Kidney (tissue), 14 donors: ENCODE data around the gene FARP1. TPM values are rescaled to one million over a fixed set of nuclear protein-coding genes. Genes with fewer than 3 reads are reported as not detected.

ENCODE experiments used
- DNase-seq, 5 donors: peaks; one replicate each; pipeline ENCODE4 v3.0.0-alpha.2; 2013 to 2020
- FAIRE-seq: peaks from 2 replicates; lab custom pipeline; 2012; peaks lifted over from hg19 to GRCh38; lab: Jason Lieb, UNC
- H3K27ac ChIP-seq, 2 donors: one replicate each; pipeline ENCODE4 v1.7.0; 2013; ENCODE audit warnings: low read depth in 2 of 2, low read length in 2 of 2, inconsistent platforms in 1 of 2
- H3K27me3 ChIP-seq: one replicate; pipeline ENCODE4 v1.7.1; 2013; ENCODE audit warnings: low read length, inconsistent platforms; ENCODE audit not compliant: control insufficient read depth, insufficient read depth
- H3K36me3 ChIP-seq, 3 donors: one replicate each; pipeline versions ENCODE4 v1.7.0 to v1.7.1; 2013; ENCODE audit warnings: low read length in 3 of 3, control low read depth in 1 of 3, inconsistent platforms in 1 of 3; ENCODE audit not compliant: insufficient read depth in 3 of 3, control insufficient read depth in 2 of 3
- H3K4me1 ChIP-seq, 3 donors: one replicate each; pipeline versions ENCODE4 v1.7.0 to v1.7.1; 2013; ENCODE audit warnings: low read length in 3 of 3, inconsistent platforms in 1 of 3, low read depth in 1 of 3; ENCODE audit not compliant: control insufficient read depth in 2 of 3, insufficient read depth in 2 of 3
- H3K4me3 ChIP-seq, 3 donors: one replicate each; pipeline versions ENCODE4 v1.7.0 to v1.8.1; 2013; ENCODE audit warnings: low read length in 3 of 3, control low read depth in 1 of 3, inconsistent platforms in 1 of 3
- H3K9ac ChIP-seq, 3 donors: one replicate each; pipeline versions ENCODE4 v1.7.0 to v1.7.1; 2013; ENCODE audit warnings: low read length in 3 of 3, control low read depth in 1 of 3, inconsistent platforms in 1 of 3
- H3K9me3 ChIP-seq, 3 donors: one replicate each; pipeline versions ENCODE4 v1.7.0 to v1.7.1; 2013; ENCODE audit warnings: low read length in 3 of 3, control low read depth in 1 of 3, inconsistent platforms in 1 of 3; ENCODE audit not compliant: control insufficient read depth in 2 of 3, insufficient read depth in 1 of 3
- intact Hi-C: fragments of 100-400 bp; cut with DNase I; formaldehyde crosslinking; loops from one replicate; pipeline ENCODE4 v1.11.1; 2022
- polyA plus RNA-seq: library from polyadenylated mRNA; stranded (reverse); fragments of 350-450 nt; fragmentation: Illumina TruSeq; extraction: RNeasy Lipid Tissue Mini Kit (QIAGEN cat#74804); gene quantifications from one replicate; pipeline ENCODE4 v1.2.3, GENCODE V29; 2014; ENCODE audit warnings: low read depth, low replicate concordance; ENCODE audit not compliant: insufficient read depth
- total RNA-seq: library from RNA; stranded (reverse); fragmentation: NEBNext Ultra II Directional; extraction: Animal tissue kit (Norgen Biotek cat#: 25700); gene quantifications from one replicate; pipeline ENCODE4 v1.2.1, GENCODE V29; 2021
- TF ChIP-seq, protein P1 (sequence below): IDR thresholded peaks from 3 replicates; pipeline ENCODE4 v1.5.1; 2012; ENCODE audit warnings: mild to moderate bottlenecking, moderate library complexity, borderline replicate concordance; ENCODE audit not compliant: insufficient read depth; ENCODE audit errors: extremely low read depth
- donor health status: control.
- donor health status: control.
- donor health status: control.
- donor health status: control.
- donor health status: control.
- donor health status: DM: yes; HTN: yes; CAD: no.
- donor health status: Normal renal cell carcinoma (clear cell type).

FARP1 gene
- total and polyA plus RNA-seq, 2 donors from 2014 or later: 123 to 229 TPM

DNA sequence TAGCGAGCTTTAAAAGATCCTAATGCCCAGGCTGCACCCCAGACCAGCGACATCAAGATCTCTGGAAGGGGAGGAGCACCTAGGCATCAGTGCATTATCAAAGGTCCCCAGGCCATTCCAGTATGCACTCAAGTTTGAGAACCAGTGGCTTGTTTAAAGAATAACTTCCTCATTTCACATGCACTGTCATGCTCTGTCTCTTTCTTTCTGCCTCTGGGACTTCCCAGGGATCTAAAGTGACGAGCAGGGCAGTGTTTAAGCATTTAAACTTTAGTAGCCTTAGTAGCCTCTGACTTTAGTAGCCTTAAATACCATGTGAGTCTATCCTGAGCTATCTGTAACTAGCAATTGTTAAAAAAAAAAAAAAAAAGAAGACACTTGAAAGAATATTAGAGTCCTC, 8.9 kb upstream of the FARP1 start:
- no peaks in the 10 kb centered on the region for H3K9me3 ChIP-seq
- H3K9ac ChIP-seq: no peak overlapping the region
- no peaks in the 10 kb centered on the region for H3K4me1 ChIP-seq
- peak in 1 of 5 donors; percentile 56 for DNase-seq
- no peak for FAIRE-seq
- intact Hi-C loops: no loop called here
- no peak overlapping the region for H3K4me3 ChIP-seq
- no peaks in the 10 kb centered on the region for H3K36me3 ChIP-seq
- H3K27ac ChIP-seq: no peak overlapping the region
- TF ChIP-seq, protein P1, sequence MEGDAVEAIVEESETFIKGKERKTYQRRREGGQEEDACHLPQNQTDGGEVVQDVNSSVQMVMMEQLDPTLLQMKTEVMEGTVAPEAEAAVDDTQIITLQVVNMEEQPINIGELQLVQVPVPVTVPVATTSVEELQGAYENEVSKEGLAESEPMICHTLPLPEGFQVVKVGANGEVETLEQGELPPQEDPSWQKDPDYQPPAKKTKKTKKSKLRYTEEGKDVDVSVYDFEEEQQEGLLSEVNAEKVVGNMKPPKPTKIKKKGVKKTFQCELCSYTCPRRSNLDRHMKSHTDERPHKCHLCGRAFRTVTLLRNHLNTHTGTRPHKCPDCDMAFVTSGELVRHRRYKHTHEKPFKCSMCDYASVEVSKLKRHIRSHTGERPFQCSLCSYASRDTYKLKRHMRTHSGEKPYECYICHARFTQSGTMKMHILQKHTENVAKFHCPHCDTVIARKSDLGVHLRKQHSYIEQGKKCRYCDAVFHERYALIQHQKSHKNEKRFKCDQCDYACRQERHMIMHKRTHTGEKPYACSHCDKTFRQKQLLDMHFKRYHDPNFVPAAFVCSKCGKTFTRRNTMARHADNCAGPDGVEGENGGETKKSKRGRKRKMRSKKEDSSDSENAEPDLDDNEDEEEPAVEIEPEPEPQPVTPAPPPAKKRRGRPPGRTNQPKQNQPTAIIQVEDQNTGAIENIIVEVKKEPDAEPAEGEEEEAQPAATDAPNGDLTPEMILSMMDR: no peak
- no peaks in the 10 kb centered on the region for H3K27me3 ChIP-seq

DNA sequence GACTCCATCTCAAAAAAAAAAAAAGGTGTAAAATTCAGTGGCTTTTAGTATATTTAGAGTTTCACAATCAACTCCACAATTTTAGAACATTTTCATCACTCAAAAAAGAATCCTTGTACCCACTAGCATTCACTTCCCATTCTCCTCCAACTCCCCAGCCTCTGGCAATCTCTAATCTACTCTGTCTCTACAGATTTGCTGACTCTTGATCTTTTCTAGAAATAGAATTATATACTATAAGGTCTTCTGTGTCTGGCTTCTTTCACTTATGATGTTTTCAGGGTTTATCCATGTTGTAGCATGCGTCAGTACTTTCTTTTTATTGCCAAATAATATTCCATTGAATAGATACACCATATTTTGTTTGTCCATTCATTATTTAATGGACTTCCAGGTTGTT, 8.0 kb upstream of the FARP1 start:
- Histone ChIP-seq H3K9ac (no peak overlapping the region), H3K27ac (no peak overlapping the region), H3K27me3 (no peaks in the 10 kb centered on the region), H3K36me3 (no peaks in the 10 kb centered on the region), H3K9me3 (no peaks in the 10 kb centered on the region), H3K4me1 (no peaks in the 10 kb centered on the region), H3K4me3 (no peak overlapping the region)
- DNase-seq: no peak
- TF ChIP-seq, protein P1: no peak
- intact Hi-C loops: no loop called here
- no peak for FAIRE-seq

DNA sequence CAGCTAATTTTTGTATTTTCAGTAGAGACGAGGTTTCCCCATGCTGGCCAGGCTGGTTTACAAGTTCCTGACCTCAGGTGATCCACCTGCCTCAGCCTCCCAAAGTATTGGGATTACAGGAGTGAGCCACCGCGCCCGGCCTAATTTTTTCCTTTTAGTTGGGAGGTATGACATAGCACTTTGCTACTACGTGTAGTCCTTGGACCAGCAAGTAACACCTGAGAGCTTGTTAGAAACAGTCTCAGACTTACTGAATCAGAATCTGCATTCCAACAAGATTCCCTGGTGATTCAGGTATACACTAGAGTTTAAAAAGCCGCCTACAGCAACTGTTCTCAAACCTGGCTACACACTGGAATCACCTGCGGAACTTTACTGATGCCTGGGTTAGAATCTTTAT, 1.8 kb upstream of the FARP1 start:
- H3K36me3 ChIP-seq: no peaks in the 10 kb centered on the region
- H3K9me3 ChIP-seq: no peaks in the 10 kb centered on the region
- TF ChIP-seq, protein P1: no peak
- no peaks in the 10 kb centered on the region for H3K27me3 ChIP-seq
- H3K4me3 ChIP-seq: no peak overlapping the region
- intact Hi-C loops: no loop called here
- DNase-seq (no peak), FAIRE-seq (no peak)
- no peak overlapping the region for H3K27ac ChIP-seq
- H3K4me1 ChIP-seq: peaks cover 0 to 8% (median 0%) of the 10 kb centered on the region in 3 donors
- H3K9ac ChIP-seq: no peak overlapping the region
